Islet of Langerhans (tissue), 1 donor: Measurements from ENCODE around the gene MLEC.
"Not testable (repeated sequence)": the region's sequence is repeated elsewhere in the genome, so short reads cannot be mapped to it uniquely, and the experiment has no call there.

Experiments used
- FAIRE-seq: peaks from one replicate; lab custom pipeline; 2011; peaks lifted over from hg19 to GRCh38; lab: Jason Lieb, UNC

Gene MLEC

DNA sequence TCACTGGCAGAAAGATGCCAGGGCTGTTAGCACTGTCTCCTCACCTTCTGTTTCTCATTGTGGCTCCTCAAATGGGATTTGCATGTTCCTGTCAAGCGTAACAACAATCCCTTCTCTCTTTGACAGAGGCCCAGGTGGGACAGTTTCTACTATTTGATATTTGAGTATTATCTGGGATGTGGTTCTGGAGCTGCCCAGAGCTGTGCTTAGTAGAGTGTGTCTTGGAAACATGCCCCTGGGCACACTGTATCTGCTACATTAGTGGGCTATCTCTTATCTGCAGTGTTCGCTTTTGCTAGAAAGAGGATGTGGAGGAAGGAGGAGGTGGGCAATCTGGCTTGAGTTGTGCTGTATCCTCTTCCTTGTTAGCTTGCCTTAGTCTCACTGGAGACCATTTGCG lies 34.9 kb downstream of the MLEC start:
- no peak for FAIRE-seq

DNA sequence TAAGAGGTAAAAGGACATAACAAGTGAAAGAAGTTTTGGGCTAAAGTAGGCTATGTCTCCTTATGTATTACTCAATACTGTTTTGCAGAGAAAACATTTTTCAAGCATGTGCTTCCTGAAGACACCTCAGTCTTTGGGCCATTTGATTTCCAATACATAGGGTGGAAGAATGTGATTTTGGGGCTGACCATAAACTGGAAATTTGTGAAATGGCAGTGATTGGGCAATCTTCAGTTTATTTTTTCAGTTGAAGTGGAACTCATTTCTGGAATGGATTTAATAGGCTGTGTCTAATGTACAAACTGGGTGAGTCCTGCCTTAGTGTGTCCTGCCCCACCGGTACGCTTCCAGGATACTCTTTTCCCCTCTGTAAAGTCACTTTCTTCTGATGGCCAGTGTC lies 35.8 kb downstream of the MLEC start:
- no peak for FAIRE-seq

DNA sequence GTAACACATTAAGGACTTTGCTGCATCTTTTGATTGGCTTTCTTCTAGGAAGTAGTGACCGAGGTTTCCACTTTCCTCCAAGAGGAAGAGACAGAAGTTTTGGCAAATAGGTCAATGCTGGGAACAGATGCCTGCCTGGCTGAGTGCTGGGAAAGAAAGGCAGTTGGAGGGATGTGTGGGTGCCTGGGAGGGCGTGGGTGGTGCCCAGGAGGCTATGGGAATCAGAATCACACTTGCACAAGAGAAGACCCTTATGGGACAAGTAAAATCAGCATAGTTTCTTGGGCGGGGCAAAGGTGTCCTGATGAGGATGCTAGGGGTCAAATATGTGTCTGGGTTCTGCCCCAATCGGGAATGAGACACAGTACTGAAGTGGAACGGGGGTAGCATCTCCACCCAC lies 37.8 kb downstream of the MLEC start:
- FAIRE-seq, result no peak

DNA sequence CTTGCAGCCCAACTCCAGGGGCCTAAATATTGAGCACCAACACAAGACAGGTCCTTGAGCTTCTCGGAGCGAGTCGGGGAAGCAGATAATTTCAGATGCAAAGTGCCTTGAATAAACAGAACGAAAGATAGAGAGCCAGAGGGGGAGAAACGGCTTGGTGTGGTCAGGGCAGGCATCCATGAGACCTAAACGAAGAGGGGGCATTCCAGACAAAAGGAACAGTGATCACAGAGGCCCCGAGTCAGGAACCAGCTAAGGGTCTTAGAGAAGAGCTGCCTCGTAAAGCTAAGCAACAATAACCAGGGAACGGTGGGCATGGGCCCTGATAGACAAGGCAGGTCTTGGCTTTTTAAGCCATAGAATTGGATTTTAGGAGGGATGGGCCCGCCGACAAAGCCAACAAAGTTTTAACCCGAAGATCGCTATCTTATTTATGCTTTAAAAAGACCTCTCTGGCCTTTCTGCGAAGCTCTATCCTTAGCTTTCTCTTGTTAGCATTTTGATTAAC lies 38.3 kb downstream of the MLEC start:
- FAIRE-seq, result no peak

DNA sequence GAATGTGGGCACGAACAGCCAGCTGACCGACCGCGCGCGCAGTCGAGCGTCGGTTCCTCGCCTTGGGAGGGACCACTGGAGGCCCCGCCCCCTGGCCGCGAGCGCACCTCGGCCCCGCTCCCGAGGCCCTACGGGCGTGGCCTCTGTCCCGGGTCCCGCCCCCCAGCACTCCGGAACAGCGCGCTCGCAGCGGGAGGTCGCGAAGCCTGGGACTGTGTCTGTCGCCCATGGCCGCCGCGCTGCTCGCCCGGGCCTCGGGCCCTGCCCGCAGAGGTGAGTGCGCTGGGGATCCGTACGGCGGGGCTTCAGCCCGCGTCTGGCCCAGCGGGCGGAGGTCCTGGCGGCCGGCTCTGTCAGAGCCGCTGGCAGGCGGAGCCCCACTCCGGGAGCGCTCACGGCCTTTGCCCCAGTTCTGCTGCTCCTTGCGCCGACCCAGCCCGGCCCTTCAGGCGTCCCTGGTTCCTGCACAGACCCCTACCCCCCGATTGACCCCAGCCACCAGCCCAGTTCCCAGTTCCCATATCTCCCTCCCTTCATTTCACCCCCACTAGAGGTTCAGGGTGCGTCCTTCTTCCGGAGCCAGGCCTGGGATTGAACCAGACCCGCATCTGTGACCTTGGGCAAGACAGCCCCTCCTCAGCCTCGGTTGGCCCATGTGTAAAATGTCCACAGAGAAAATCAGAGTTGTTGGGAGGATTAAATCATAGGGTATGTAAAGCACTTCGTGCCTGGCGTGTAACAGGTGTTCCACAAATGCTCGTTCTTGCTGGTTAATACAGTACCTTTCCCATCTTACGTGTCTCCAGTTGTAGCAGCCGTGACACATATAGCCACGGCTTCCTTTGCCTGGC lies 38.9 kb downstream of the MLEC start, which contains the start of gene ACADS:
ACADS (plus strand) TSS at position 168 of the 851 bp plus-strand sequence; CDS start at position 228, 60 bp downstream.
- no peak for FAIRE-seq

DNA sequence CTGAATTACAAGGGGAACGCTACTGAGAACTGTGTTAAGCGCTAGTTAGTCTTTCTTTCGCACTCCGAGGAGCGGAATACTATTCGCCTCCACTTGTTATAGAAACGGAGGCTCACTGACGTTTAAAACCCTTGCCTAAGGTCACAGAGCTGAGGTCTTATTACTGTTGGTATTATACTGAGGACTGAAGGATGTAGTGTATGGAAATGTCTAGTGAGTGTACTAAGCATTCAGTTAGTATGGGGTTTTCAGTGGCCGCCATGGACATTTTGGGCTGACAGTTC lies 39.5 kb downstream of the MLEC start:
- no peak for FAIRE-seq

DNA sequence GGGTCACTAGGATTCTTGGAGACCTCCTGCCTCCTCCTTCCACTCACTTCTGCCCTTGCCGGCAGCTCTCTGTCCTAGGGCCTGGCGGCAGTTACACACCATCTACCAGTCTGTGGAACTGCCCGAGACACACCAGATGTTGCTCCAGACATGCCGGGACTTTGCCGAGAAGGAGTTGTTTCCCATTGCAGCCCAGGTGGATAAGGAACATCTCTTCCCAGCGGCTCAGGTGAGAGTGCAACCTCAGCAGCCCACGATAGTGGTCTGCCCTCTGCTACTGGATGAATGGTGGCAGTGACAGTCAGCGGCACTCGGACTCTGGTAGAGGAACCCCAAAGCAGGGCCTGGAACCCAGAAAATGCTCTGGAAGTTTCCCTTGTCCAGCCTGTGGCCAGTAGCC lies 40.0 kb downstream of the MLEC start:
- FAIRE-seq, result no peak

DNA sequence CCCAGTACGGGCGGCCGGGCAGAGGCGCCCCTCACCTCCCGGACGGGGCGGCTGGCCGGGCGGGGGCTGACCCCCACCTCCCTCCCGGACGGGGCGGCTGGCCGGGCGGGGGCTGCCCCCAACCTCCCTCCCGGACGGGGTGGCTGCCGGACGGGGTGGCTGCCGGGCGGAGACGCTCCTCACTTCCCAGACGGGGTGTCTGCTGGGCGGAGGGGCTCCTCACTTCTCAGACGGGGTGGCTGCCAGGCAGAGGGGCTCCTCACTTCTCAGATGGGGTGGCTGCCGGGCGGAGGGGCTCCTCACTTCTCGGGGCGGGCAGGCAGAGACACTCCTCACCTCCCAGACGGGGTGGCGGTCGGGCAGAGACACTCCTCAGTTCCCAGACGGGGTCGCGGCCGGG lies 45.2 kb downstream of the MLEC start:
- FAIRE-seq, result not testable (repeated sequence)

DNA sequence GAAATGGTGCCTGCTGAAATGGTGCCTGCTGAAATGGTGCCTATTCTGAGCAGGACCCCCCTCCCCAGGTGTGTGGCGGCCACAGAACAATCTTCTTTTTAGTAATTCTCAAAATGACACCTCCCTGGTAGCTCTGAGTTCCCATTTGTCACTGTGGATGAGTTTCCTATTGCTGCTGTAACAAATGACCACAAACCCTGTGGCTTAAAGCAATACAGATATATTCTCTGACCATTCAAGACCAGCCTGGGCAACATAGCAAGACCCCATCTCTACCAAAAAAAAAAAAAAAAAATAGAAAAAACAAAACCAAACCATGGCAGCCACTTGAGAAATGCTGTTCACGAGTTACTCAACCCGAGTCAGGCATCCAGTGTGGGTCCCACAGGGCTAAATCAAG lies 46.6 kb downstream of the MLEC start:
- FAIRE-seq, result no peak

DNA sequence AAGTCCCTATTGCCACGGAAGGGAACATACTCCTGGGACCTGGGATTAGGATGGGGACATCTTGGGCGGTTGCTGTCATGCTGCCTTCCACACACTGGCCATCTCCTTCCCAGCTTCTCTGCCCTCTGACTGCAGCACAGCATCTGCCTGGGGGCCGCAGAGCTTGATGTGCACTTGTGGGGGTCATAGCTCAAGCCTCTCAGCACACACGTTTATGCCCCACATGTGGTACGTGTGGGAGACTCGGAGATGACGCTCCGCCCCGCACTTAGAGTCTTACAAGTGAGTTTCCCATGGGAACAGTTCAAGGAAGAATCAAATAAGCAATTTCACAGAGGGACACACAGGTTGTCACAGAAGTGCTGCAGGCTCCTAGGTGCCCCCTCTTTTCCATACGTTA lies 47.3 kb downstream of the MLEC start:
- FAIRE-seq, result no peak

DNA sequence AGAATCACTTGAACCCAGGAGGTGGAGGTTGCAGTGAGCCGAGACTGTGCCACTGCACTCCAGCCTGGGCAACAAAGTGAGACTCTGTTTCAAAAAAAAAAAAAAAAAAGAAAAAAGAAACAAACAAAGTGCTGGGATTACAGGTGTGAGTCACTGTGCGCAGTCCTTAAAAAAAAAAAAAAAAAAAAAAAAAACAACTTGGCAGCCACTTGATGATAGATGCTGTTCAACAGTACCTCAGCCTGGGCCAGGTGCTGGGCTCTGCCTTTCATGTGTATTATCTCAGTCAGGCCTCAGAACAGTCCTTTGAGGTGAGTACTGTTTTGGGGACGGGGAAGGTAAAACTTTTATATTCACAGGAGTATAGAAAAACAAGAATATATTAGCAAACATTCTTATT lies 48.2 kb downstream of the MLEC start:
- no peak for FAIRE-seq

DNA sequence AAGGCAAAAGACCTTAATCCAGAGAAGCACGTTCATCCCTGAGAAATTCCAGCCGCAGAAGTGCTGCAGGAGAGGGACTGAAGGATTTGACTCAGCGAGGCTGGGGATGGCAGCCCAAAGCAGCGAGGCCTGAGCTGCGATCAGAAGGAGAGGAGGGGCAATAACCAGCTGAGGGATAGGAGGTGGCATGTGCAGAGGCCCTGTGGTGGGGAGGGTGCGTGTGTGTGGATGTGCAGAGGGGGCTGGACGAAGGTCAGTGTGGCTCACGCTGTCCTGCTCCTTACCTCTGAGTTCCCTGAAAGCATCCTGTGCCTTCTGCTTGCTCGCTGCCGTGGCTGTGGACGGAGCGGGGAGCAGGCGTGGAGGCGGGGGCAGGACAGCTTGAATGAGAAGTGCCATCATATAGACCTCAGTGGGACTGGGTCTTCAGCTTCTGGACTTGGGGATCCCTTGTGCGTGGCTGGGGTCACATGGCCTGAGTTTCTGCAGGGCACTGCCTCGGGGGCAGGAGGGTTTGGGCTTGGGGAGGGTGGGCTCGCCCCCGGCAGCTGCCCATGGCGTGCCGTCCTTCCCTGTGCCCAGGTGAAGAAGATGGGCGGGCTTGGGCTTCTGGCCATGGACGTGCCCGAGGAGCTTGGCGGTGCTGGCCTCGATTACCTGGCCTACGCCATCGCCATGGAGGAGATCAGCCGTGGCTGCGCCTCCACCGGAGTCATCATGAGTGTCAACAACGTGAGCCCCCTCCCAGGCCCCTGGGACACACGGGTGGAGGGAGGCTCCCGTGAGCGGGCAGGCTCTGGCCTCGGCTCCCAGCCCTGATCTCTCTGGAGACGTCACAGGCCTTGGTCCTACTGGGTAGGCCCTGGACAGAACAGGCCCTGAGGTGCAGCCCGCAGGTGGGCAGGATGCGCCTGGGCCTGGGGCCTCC lies 49.7 kb downstream of the MLEC start:
- FAIRE-seq, result no peak

DNA sequence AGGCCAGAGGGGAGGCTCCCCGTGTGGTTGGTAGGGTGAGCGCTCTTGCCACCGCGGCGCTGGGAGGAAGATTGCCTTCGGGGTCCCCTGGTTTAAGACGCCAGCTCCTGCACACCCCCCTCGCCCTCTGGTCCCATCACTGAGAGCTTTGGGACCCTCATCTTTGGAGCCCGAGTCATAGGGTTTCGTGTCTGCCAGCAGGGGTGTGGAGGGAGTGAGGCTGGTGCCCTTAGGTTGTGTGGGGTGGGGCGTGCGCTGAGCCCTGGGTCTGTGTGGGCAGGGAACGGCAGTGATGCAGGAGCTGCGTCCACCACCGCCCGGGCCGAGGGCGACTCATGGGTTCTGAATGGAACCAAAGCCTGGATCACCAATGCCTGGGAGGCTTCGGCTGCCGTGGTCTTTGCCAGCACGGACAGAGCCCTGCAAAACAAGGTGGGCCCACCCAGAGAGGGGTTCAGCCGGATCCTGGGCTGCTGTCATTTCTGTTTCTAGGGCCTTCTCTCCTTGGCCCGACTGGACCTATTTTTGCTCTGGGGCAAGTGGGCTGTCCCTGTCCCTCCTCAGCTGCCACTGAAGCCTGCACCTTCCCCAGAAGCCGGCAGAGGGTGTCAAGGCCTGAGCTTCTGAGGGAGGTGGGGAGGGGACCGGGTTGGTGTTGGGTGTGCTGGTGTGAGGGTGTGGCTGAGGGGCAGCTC lies 50.8 kb downstream of the MLEC start:
- no peak for FAIRE-seq

DNA sequence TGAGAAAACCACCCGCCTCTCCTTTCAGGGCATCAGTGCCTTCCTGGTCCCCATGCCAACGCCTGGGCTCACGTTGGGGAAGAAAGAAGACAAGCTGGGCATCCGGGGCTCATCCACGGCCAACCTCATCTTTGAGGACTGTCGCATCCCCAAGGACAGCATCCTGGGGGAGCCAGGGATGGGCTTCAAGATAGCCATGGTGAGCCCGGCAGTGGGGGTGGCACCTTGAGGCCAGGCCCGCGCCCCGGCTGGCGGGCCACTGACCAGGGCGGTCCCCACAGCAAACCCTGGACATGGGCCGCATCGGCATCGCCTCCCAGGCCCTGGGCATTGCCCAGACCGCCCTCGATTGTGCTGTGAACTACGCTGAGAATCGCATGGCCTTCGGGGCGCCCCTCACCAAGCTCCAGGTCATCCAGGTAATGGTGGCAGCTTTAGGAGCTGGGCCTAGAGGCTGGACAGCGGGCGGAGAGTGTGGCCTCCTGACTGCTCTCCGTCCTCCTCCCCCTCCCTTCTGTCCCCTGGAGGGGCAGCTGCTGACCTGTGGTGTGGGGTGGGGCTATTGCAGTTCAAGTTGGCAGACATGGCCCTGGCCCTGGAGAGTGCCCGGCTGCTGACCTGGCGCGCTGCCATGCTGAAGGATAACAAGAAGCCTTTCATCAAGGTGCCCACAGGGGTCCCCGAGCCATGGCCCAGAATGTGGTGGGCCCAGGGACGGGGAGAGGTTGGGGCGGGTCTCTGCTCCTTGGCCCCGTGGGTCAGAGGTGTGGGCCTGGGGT lies 51.5 kb downstream of the MLEC start:
- FAIRE-seq, result no peak

DNA sequence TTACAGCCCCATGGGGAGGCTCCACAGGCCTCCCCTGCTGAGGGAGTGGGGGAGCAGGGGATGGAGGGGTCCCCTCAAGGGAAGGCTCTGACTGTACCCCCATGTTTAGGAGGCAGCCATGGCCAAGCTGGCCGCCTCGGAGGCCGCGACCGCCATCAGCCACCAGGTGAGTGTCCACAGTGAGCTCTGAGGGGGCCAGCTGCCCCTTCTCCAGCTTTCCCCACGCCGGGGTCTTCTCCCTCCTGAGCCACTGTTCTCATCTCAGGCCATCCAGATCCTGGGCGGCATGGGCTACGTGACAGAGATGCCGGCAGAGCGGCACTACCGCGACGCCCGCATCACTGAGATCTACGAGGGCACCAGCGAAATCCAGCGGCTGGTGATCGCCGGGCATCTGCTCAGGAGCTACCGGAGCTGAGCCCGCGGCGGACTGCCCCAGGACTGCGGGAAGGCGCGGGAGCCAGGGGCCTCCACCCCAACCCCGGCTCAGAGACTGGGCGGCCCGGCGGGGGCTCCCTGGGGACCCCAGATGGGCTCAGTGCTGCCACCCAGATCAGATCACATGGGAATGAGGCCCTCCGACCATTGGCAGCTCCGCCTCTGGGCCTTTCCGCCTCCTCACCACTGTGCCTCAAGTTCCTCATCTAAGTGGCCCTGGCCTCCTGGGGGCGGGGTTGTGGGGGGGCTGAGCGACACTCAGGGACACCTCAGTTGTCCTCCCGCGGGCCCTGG lies 52.2 kb downstream of the MLEC start:
- no peak for FAIRE-seq

DNA sequence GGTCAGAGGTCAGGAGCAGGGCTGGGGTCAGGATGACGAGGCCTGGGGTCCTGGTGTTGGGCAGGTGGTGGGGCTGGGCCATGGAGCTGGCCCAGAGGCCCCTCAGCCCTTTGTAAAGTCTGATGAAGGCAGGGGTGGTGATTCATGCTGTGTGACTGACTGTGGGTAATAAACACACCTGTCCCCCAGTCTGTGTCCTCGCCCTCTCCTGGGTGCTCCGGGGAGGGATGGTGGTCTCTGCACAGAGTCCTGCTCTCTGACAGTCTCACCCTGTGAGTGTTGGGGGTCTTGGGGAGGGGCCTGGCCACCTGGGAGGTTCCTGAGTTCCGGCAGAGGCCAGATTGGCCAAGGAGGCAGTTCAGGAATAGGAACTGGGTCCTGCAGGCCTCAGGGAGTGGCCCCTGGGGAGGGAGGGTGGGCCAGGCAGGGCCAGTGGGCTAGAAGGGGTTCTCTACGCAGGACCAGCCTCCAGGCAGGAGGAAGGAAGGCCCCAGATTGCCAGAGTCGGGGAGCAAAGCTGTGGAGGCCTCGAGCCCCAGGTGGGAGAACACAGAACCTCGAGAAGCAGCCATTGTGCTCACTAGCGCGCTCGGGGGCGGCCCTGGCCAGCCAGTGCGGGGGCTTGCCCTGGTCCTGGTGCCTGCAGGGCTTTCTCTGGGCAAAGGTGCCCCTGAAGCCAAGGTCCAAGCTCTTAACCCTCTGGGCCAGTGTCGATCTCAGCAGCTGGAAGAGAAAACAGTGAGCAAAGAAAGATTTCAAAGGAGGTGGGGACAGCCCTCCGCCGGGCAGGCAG lies 53.1 kb downstream of the MLEC start:
- no peak for FAIRE-seq

DNA sequence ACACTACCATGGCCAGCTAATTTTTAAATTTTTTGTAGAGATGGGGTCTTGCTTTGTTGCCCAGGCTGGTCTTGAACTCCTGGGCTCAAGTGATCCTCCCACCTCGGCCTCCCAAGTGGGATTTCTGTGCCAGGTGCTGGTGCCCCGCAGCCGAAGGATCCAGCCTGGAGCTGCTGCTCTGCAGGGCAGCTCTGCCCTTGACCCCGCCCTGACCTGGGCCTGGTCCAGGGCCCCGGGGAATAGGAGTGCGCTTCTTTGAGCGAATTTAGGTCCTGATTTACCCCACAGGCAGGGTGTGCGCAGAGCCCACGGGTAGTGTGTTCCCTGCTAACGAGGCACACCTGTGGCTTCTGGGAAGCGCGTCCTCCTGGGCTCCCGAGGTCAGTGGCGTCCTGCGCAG lies 53.9 kb downstream of the MLEC start:
- FAIRE-seq, result no peak

DNA sequence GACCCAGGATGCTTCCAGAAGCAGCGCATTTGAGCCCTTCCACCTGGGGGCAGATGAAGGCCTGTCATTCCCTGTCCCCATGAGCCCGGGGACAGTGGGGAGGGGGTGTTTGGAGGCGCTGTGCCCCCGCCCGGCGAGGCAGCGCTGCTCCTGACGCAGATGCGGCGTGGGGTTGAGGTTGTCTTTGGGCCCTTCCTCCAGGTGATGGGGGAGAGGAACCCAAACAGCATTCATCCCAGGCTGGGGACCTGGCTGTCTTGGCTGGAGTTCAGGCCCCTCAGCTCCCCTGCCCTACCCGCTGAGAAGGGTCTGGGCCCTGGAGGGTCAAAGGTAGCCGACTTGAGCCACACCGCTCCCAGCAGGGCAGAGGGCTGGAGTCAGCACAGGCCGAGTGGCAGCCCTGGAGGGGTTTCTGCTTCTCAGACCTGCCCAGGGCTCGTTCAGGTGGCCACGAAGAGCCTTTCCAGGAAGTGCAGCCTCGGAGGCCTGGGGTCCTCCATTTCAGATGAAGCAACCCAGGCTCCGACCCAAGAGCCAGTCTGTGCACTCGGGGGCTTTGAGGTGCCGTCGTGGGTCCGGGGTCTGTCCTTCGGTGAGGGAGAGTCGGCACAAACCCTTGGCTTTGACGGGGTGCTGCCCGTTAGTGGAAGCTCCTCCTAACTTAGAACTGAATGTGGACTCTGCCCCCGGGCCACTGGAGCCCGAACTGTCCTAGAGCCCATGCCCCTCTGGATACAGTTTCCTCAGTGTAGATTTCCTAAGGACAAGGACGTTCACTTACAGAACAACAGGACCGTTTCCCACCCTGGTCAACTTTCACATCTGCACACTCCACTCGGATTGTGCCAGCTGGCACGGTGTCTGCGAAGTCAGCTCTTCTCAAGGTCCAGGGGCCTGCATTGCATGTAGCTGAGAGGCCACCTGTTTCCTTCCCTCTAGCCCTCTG lies 54.8 kb downstream of the MLEC start:
- FAIRE-seq, result no peak

DNA sequence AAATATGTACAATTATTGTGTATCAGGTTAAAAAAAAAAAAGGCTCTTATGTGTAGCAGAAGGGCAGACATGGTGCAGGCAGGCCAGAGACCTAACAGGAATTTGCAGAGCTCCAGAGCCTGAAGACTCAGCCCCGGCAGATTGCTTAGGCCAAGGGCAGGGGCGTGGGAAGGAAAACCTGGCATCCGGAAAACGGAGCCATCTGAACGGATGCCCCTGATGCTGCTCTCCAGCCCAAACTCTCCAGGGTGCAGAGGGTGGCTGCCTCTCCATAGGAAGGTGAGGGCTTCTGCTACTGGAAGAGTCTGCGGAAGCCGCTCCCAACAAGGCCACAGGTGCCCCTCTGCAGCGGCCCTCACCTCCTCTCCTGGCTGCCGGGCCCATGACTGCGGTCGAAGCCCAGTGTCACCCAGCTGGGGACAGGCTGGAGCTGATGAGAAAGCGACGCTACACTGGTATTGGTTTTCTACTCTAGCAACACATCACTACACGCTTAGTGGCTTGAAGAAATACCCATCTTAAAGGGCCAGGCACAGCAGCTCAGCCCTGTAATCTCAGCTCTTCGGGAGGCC lies 58.1 kb downstream of the MLEC start:
- no peak for FAIRE-seq
